GM18499 (cell line): ENCODE data around the gene CAPN5.

ENCODE experiments used
- ATAC-seq: cut with Tn5 transposase; IDR thresholded peaks from one replicate; pipeline ENCODE4 v1.9.1; 2021; ENCODE audit warnings: moderate number of reproducible peaks; ENCODE audit not compliant: insufficient read depth, unreplicated experiment

The CAPN5 gene

GRCh38 chr11:77113382-77114088, 46.8 kb downstream of the CAPN5 start:
- ATAC-seq, result no peak

GRCh38 chr11:77114089-77114463, 47.3 kb downstream of the CAPN5 start:
- no peak for ATAC-seq

DNA sequence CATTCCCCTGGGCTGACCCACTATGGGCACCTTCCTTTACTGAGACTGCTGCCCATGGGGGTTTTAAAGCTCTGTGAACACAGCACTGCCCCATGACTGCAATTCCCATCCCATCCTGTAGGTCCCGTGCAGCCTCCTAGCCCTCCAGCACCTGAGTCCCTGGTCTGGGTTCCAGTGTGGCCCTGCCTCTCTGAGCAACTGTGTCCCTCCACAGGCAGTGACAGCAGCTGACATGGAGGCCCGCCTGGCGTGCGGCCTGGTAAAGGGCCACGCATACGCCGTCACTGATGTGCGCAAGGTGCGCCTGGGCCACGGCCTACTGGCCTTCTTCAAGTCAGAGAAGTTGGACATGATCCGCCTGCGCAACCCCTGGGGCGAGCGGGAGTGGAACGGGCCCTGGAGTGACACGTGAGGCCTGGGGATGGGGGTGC, 48.4 kb downstream of the CAPN5 start:
- no peak for ATAC-seq

DNA sequence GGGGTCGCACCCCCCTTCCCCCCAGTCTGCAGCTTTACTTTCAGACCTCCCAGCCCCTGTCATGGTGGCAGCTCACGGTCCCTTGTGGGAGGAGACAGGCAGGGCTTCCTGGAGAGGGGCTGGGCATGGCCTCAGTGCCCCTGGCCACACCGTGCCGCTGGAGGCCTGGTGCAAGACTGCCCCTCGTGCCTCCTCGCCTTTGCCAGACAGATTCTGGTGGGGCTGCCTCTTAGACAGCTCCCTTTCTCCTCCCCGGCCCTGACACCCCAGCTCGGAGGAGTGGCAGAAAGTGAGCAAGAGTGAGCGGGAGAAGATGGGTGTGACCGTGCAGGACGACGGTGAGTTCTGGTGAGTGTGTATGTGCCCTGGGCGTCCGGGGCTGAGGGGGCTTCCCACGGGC, 49.2 kb downstream of the CAPN5 start:
- no peak for ATAC-seq

- no peak for ATAC-seq
Measured at GRCh38 chr11:77117492-77117891, 50.7 kb downstream of the CAPN5 start.

- no peak for ATAC-seq
Measured at GRCh38 chr11:77118086-77118485, 51.3 kb downstream of the CAPN5 start.

- no peak for ATAC-seq
Measured at GRCh38 chr11:77118971-77119370, 52.2 kb downstream of the CAPN5 start.

DNA sequence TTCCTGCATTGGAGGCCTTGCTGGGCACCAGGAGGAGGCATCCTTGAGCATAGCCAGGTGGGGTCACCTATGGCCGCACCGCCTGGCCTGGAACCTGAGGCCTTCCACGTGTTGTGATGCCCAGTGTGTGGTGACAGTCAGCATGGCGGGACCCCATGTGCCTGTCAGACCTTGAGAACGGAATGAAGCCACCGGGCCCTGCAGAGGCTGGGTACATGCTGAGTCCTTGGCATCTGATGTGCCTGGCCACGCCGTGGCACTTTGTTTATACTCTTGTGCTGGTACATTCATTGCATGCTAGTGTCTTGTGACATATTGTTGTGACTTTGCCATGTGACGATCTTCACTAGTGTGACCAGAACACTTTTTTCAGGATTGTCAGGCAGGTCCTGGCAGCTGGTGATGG, 52.8 kb downstream of the CAPN5 start:
- ATAC-seq, result no peak

DNA sequence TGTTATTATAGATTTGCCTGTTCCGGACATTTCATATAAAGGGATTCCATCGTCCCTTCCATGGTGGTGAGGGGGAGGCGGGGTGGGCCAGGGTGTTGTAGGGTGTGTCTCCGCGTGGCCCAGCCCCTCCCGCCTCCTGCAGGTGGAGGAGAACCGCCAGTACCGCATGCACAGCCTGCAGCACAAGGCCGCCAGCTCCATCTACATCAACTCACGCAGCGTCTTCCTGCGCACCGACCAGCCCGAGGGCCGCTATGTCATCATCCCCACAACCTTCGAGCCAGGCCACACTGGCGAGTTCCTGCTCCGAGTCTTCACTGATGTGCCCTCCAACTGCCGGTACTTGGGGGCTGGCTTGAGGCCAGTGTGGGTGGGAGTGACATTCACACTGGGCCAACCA, 53.8 kb downstream of the CAPN5 start:
- ATAC-seq, result no peak

DNA sequence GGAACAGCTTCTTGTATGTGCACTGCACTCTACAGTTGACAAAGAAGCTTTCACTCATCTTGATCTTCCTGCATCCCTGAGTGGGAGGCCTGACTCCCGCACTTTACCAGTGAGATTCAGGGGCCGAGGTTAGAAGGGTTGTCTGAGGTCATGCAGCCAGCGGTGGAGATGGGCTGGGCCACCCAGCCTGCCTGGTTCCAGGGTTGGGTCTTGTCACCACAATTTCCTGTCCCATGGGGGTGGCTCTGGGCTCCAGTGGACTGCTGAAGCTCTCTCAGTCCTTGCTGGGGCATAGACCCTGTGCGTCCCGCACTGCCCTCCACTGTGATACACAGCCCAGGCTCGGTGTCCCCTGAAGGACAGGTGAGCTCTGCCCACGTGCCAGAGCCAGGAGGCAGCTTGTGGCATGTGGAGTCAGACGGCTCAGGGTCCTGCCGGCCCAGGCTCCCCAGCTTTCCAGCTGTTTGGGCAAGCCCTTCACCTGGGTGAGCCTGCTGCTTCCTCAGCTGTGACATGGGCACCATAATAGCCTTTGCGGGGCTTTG, 54.4 kb downstream of the CAPN5 start:
- ATAC-seq, result no peak

DNA sequence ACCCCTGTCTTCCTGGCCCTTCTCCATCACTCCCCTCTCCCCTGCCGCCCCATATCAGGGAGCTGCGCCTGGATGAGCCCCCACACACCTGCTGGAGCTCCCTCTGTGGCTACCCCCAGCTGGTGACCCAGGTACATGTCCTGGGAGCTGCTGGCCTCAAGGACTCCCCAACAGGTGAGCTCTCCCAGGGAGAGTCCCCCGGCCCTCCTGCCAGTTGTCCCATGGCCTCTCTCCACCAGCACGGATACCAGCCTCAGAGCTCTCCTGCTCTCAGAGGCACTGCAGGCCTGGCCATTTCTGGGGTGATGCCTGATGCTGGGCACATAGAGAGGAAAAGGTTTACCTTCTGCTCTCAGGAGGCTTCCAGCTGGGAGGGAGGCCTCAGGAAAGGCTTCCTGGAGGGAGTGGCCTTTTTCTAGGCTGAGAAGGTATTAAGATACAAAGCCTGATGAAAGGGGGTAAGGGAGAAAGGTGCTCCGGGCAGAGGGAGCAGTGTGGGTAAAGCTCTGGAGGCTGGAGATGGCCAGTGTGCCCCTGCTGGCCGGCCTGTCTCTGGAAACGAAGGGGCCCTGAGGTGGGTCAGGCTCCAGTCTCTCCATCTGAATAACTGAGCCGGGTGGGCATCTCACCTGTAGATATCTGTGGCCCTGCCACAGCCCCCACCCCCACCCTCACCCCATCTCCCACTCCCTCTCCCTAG, 55.3 kb downstream of the CAPN5 start:
- no peak for ATAC-seq

DNA sequence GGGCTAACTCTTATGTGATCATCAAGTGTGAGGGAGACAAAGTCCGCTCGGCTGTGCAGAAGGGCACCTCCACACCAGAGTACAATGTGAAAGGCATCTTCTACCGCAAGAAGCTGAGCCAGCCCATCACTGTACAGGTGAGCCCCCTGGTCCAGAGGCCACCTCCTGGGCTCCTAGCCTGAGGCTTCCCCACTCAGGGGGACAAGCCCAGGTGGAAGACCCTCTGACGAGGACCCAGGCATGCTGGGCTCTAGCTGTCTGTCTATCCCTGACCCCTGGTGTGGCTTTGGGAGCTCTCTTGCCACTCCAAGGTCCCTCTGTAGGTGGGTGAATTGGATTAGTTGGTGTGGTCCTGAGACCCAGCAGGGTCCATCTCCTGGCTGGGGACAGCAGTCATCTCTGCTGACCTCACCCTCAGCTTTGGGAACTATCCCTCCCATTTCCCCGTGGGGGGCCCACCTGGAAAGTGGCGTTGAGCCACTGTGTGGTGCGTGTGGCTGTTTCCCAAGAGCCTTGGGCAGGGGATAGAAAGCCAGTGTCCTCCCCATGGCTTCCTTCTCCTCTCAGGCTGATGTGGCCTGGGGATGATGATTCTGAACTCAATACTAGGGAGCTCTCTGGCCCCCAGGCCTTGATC, 55.9 kb downstream of the CAPN5 start:
- ATAC-seq, result no peak

DNA sequence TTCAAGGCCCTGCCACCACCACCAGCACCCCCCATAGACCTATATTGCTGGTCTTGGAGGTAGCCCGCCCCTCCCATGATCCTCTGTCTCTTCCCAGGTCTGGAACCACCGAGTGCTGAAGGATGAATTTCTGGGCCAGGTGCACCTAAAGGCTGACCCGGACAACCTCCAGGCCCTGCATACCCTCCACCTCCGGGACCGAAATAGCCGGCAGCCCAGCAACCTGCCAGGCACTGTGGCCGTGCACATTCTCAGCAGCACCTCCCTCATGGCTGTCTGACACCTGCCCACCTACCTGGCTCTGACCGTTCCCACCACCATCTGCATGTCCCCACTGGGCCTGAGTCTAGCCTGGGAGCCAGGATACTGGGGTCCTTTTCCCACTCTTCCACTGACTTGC, 56.8 kb downstream of the CAPN5 start:
- no peak for ATAC-seq

- no peak for ATAC-seq
Measured at GRCh38 chr11:77124041-77124440, 57.3 kb downstream of the CAPN5 start.

- ATAC-seq, result no peak
Measured at GRCh38 chr11:77124488-77124887, 57.7 kb downstream of the CAPN5 start.

- ATAC-seq, result no peak
Measured at GRCh38 chr11:77125191-77125590, 58.4 kb downstream of the CAPN5 start.

- no peak for ATAC-seq
Measured at GRCh38 chr11:77125695-77126094, 58.9 kb downstream of the CAPN5 start.

- no peak for ATAC-seq
Measured at GRCh38 chr11:77126156-77126775, 59.5 kb downstream of the CAPN5 start.

DNA sequence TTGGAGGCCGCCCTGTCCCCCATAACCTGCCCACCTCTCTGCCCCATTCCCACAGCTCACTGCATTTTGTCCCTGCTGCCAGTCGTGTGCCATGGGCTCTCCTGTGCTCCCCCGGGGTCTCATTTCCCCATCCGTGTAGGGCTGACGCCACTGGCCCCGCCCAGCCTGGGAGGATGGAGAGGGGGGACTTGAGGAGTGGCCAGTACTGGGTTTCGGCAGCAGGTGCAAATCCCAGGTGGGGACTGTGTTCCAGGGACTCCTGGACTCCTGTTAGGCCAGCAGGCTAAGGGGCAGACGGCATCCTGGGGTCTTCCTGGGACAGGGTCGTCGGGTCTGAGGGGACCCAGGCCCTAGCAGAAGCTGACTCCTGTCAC, 60.1 kb downstream of the CAPN5 start:
- no peak for ATAC-seq

DNA sequence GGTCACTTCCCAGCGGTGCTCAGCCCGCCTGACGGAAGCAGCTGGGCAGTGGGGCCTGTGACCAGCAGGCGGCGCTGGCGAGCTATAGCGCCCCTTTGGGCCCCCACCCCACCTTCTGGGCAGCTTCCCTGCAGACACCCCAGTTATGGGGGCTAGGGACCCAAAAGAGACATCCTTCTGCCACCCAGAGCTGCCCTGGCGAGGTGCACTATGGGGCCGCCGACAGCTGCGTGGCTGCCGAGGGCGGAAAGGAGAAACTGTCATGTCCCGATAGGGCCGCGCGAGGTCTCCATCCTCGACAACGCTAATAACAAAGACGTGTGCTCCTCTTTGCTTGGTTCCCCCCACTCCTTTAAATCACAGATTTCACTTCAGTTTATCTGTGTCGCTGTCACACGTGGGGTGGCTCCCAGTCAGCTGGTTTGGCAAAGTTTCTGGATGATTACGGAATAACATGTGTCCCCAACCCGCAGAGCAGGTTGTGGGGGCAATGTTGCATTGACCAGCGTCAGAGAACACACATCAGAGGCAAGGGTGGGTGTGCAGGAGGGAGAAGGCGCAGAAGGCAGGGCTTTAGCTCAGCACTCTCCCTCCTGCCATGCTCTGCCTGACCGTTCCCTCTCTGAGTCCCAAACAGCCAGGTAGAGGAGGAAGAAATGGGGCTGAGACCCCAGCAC, 60.6 kb downstream of the CAPN5 start:
- no peak for ATAC-seq
